Adipocyte (in vitro differentiated cells): ENCODE results near the gene CLTC.

ENCODE experiments used
- DNase-seq: peaks from one replicate; pipeline ENCODE4 v3.0.0-alpha.2; 2015; ENCODE audit warnings: low read depth
- H3K27me3 ChIP-seq: replicated peaks from 2 replicates; pipeline ENCODE4 v1.7.0; 2013; ENCODE audit warnings: mild to moderate bottlenecking, low read length, moderate library complexity; ENCODE audit not compliant: control insufficient read depth, insufficient read depth
- H3K36me3 ChIP-seq: 2 replicates; pipeline ENCODE4 v1.7.0; 2013; ENCODE audit warnings: low read length, mild to moderate bottlenecking, moderate library complexity; ENCODE audit not compliant: control insufficient read depth, insufficient read depth, severe bottlenecking
- H3K4me1 ChIP-seq: 2 replicates; pipeline ENCODE4 v1.7.0; 2013; ENCODE audit warnings: mild to moderate bottlenecking, low read length, moderate library complexity; ENCODE audit not compliant: control insufficient read depth, insufficient read depth
- H3K4me3 ChIP-seq: 2 replicates; pipeline ENCODE4 v1.7.0; 2013; ENCODE audit warnings: mild to moderate bottlenecking, low read length, moderate library complexity
- H3K9ac ChIP-seq: 2 replicates; pipeline ENCODE4 v1.7.0; 2013; ENCODE audit warnings: mild to moderate bottlenecking, low read length, moderate library complexity
- H3K9me3 ChIP-seq: 2 replicates; pipeline ENCODE4 v1.7.0; 2013; ENCODE audit warnings: mild to moderate bottlenecking, low read length, moderate library complexity; ENCODE audit not compliant: control insufficient read depth

CLTC gene

GRCh38 chr17:59684967-59685366 lies 65.3 kb downstream of the CLTC start:
- Histone ChIP-seq H3K27me3 (no peaks in the 10 kb centered on the region), H3K4me1 (peaks cover 21% of the 10 kb centered on the region), H3K4me3 (no peak overlapping the region), H3K36me3 (peaks cover 100% of the 10 kb centered on the region), H3K9me3 (no peaks in the 10 kb centered on the region), H3K9ac (no peak overlapping the region)
- no peak for DNase-seq

GRCh38 chr17:59688008-59688407 lies 68.3 kb downstream of the CLTC start:
- DNase-seq = peak; percentile 21
- H3K9me3 ChIP-seq = no peaks in the 10 kb centered on the region
- peaks cover 97% of the 10 kb centered on the region for H3K36me3 ChIP-seq
- H3K4me3 ChIP-seq = no peak overlapping the region
- H3K27me3 ChIP-seq = no peaks in the 10 kb centered on the region
- H3K9ac ChIP-seq = peak overlapping the region; percentile 11
- H3K4me1 ChIP-seq = peaks cover 13% of the 10 kb centered on the region

GRCh38 chr17:59688496-59688895 lies 68.8 kb downstream of the CLTC start:
- no peak for DNase-seq
- Histone ChIP-seq H3K36me3 (peaks cover 97% of the 10 kb centered on the region), H3K4me3 (no peak overlapping the region), H3K4me1 (peaks cover 13% of the 10 kb centered on the region), H3K27me3 (no peaks in the 10 kb centered on the region), H3K9ac (peak overlapping the region; percentile 11), H3K9me3 (no peaks in the 10 kb centered on the region)

DNA sequence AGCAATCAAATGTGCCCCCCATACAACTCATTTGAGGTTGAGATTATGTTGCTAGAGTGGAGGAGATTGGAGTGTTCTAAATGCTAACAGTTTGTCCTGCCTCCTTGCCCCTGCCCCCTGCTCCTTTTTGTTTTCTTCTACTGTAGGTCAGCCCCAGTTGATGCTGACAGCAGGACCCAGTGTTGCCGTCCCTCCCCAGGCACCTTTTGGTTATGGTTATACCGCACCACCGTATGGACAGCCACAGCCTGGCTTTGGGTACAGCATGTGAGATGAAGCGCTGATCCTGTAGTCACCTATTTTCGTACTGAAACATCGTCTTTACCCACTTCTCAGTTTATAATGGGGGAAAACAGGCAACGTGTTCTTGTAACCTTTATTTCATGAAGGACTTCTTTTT lies 73.9 kb downstream of the CLTC start:
- H3K9ac ChIP-seq = no peak overlapping the region
- DNase-seq = no peak
- peaks cover 43% of the 10 kb centered on the region for H3K4me1 ChIP-seq
- no peak overlapping the region for H3K4me3 ChIP-seq
- H3K27me3 ChIP-seq = no peaks in the 10 kb centered on the region
- H3K9me3 ChIP-seq = no peaks in the 10 kb centered on the region
- peaks cover 95% of the 10 kb centered on the region for H3K36me3 ChIP-seq

DNA sequence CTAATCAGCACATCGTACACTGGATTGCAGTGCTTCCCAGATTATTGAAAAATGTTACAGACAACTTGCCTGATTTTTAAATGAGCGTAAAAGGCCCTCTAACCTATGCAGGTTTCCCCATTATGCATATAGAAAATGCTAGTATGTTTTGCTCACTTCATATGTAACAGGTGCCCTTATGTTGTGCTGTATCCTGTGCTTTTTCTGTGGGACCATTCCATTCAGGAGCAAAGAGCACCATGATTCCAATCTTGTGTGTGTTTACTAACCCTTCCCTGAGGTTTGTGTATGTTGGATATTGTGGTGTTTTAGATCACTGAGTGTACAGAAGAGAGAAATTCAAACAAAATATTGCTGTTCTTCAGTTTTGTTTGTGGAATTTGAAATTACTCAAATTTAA lies 74.6 kb downstream of the CLTC start:
- no peaks in the 10 kb centered on the region for H3K27me3 ChIP-seq
- no peaks in the 10 kb centered on the region for H3K9me3 ChIP-seq
- H3K4me1 ChIP-seq = peaks cover 41% of the 10 kb centered on the region
- no peak for DNase-seq
- no peak overlapping the region for H3K9ac ChIP-seq
- H3K36me3 ChIP-seq = peaks cover 95% of the 10 kb centered on the region
- no peak overlapping the region for H3K4me3 ChIP-seq

DNA sequence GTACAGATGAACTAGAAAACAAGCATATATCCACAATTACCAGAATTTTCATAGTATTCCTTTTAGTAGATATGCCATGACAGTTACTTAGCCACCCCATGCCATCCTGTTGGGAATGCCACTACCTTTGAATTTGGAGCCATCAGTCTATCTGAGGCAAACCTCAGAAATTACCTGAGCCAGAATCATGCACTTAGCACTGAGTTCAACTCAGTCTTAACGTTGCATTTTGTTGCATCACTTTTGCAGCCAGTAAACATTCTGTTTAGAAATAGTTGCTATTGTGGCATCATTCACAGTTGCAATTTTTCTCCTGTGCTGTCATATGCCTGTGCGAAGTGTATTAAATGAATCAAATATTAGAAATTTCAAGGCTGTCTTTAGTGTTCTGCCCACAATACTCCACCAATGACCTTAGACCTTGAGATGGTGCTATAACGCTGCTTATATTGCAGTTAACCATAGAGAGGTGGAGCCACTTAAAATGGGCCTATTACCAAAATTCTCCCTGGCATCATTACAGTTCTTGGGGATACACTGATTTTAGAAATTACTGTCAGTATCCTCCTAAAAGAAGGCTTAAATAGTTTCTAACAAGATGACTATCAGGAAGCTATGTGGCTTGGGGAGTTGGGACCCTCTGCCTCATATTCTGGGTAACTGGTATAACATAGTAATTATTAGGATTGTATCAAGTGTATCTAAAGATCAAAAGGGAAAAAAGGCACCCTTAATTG lies 76.4 kb downstream of the CLTC start:
- H3K36me3 ChIP-seq = peaks cover 84% of the 10 kb centered on the region
- no peaks in the 10 kb centered on the region for H3K27me3 ChIP-seq
- no peak overlapping the region for H3K4me3 ChIP-seq
- DNase-seq = peak; percentile 60
- peaks cover 41% of the 10 kb centered on the region for H3K4me1 ChIP-seq
- H3K9me3 ChIP-seq = no peaks in the 10 kb centered on the region
- H3K9ac ChIP-seq = peak overlapping the region; percentile 44

- DNase-seq = no peak
- H3K27me3 ChIP-seq = no peaks in the 10 kb centered on the region
- peaks cover 41% of the 10 kb centered on the region for H3K4me1 ChIP-seq
- H3K9ac ChIP-seq = peak overlapping the region; percentile 44
- peaks cover 79% of the 10 kb centered on the region for H3K36me3 ChIP-seq
- H3K4me3 ChIP-seq = no peak overlapping the region
- H3K9me3 ChIP-seq = no peaks in the 10 kb centered on the region
These were observed 77.1 kb downstream of the CLTC start for GRCh38 chr17:59696682-59697277.

DNA sequence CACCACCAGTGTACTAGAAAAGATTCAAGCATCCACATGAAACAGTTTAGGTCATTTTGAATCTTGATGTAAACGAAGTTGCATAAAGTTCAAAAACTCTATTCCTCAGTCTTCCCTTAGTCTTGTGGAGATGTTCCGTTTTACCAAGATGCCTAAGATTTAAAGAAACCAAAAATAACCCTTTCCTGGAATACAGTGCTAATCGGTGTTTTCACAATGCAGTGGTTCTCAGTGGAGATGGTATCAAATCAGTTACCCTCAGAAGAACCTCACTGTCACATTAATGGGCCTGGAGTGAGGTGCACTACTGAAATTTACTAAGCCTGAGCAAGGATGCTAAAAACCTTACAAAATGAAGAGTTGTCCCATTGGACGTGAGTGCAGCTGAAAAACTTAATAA lies 78.4 kb downstream of the CLTC start:
- no peak for DNase-seq
- Histone ChIP-seq H3K4me1 (peaks cover 45% of the 10 kb centered on the region), H3K9me3 (no peaks in the 10 kb centered on the region), H3K36me3 (peaks cover 73% of the 10 kb centered on the region), H3K27me3 (no peaks in the 10 kb centered on the region), H3K4me3 (no peak overlapping the region), H3K9ac (no peak overlapping the region)

GRCh38 chr17:59699218-59699617 lies 79.5 kb downstream of the CLTC start:
- Histone ChIP-seq H3K9ac (no peak overlapping the region), H3K9me3 (no peaks in the 10 kb centered on the region), H3K4me3 (no peak overlapping the region), H3K27me3 (no peaks in the 10 kb centered on the region), H3K4me1 (peaks cover 42% of the 10 kb centered on the region), H3K36me3 (peaks cover 65% of the 10 kb centered on the region)
- no peak for DNase-seq

DNA sequence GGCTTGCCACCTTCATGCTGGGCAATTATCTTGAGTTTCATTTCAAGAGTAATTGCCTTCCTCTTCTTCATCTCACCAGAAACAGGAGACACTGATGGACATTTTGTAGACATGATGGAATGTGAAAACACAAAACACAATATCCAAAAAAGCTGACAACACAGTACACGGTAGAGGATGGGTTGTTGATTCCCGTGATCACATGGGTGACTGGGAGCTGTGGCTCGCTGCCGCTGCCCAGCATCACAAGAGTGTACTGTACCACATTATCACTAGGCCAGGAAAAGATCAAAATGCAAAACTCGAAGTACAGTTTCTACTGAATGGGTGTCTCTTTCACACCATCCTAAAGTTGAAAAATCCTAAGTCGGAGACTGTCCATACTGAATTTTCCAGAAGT lies 80.1 kb downstream of the CLTC start:
- Histone ChIP-seq H3K4me1 (peaks cover 39% of the 10 kb centered on the region), H3K27me3 (no peaks in the 10 kb centered on the region), H3K36me3 (peaks cover 59% of the 10 kb centered on the region), H3K4me3 (no peak overlapping the region), H3K9ac (no peak overlapping the region), H3K9me3 (no peaks in the 10 kb centered on the region)
- no peak for DNase-seq

- no peaks in the 10 kb centered on the region for H3K9me3 ChIP-seq
- H3K4me1 ChIP-seq = peaks cover 30% of the 10 kb centered on the region
- no peak overlapping the region for H3K9ac ChIP-seq
- DNase-seq = no peak
- H3K36me3 ChIP-seq = peaks cover 36% of the 10 kb centered on the region
- no peaks in the 10 kb centered on the region for H3K27me3 ChIP-seq
- no peak overlapping the region for H3K4me3 ChIP-seq
These were observed 82.6 kb downstream of the CLTC start for GRCh38 chr17:59702304-59702703.
